HL-60 (cell line): ENCODE measurements around the gene TCAIM.
"Not testable (repeated sequence)": the region's sequence is repeated elsewhere in the genome, so short reads cannot be mapped to it uniquely, and the experiment has no call there.

Source experiments
- POLR2AphosphoS5 ChIP-seq: IDR thresholded peaks from 2 replicates; pipeline ENCODE4 v1.6.1; 2012; ENCODE audit warnings: low read depth
- TF ChIP-seq, protein P1 (sequence below): IDR thresholded peaks from one replicate; pipeline ENCODE4 v1.5.1; 2011; ENCODE audit warnings: low read length, control low read depth, inconsistent platforms; ENCODE audit not compliant: insufficient read depth

GRCh38 chr3:44418118-44418517 is 79.6 kb downstream of the TCAIM start:
- not testable (repeated sequence) for TF ChIP-seq POLR2AphosphoS5
- TF ChIP-seq, protein P1, sequence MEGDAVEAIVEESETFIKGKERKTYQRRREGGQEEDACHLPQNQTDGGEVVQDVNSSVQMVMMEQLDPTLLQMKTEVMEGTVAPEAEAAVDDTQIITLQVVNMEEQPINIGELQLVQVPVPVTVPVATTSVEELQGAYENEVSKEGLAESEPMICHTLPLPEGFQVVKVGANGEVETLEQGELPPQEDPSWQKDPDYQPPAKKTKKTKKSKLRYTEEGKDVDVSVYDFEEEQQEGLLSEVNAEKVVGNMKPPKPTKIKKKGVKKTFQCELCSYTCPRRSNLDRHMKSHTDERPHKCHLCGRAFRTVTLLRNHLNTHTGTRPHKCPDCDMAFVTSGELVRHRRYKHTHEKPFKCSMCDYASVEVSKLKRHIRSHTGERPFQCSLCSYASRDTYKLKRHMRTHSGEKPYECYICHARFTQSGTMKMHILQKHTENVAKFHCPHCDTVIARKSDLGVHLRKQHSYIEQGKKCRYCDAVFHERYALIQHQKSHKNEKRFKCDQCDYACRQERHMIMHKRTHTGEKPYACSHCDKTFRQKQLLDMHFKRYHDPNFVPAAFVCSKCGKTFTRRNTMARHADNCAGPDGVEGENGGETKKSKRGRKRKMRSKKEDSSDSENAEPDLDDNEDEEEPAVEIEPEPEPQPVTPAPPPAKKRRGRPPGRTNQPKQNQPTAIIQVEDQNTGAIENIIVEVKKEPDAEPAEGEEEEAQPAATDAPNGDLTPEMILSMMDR: not testable (repeated sequence)
